Sigmoid colon (tissue), 4 donors: ENCODE measurements around the gene WNT1.

ENCODE experiments used
- POLR2AphosphoS5 ChIP-seq, 4 donors: sonication (generic); formaldehyde crosslinking; IDR thresholded peaks; one replicate each; pipeline ENCODE4 v1.6.1; 2017; ENCODE audit warnings: antibody characterized with exemption in 4 of 4
- TF ChIP-seq, protein P1 (sequence below), 4 experiments: fragments of 450-650 bp in 3 of 4; fragments of 200-600 bp in 1 of 4; IDR thresholded peaks; one replicate each; pipeline ENCODE4 v1.5.1; 2016 to 2019; ENCODE audit warnings: antibody characterized with exemption in 4 of 4, mild to moderate bottlenecking in 3 of 4, moderate library complexity in 2 of 4

DNA sequence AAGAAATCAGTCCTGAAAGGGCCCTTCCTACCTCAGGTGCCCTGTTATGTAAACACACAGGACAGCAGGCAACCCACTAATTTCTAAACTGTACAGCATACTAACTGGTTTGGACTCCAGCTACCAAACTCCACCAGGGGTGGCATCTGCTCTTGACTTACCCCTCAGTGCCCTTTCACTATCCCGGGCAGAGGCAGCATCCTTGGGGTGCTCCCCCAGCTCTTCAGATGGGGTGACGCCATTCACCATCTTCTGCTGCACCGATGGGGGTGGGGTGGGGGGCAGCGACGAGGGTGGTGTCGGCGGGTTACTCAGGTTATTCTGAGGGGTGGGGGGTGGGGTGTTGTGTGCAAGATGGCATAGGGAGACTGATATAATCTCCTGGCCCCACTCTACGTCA, 52.0 kb downstream of the WNT1 start:
- TF ChIP-seq, protein P1, sequence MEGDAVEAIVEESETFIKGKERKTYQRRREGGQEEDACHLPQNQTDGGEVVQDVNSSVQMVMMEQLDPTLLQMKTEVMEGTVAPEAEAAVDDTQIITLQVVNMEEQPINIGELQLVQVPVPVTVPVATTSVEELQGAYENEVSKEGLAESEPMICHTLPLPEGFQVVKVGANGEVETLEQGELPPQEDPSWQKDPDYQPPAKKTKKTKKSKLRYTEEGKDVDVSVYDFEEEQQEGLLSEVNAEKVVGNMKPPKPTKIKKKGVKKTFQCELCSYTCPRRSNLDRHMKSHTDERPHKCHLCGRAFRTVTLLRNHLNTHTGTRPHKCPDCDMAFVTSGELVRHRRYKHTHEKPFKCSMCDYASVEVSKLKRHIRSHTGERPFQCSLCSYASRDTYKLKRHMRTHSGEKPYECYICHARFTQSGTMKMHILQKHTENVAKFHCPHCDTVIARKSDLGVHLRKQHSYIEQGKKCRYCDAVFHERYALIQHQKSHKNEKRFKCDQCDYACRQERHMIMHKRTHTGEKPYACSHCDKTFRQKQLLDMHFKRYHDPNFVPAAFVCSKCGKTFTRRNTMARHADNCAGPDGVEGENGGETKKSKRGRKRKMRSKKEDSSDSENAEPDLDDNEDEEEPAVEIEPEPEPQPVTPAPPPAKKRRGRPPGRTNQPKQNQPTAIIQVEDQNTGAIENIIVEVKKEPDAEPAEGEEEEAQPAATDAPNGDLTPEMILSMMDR (IDR thresholded peaks at IDR 0.05) = no peak
- no peak for TF ChIP-seq POLR2AphosphoS5 (IDR thresholded peaks at IDR 0.05)
